ENCODE results near the gene LATS1.
A peak's percentile ranks its signal among the peaks of the same experiment; 100 is the strongest.

Gene LATS1

DNA sequence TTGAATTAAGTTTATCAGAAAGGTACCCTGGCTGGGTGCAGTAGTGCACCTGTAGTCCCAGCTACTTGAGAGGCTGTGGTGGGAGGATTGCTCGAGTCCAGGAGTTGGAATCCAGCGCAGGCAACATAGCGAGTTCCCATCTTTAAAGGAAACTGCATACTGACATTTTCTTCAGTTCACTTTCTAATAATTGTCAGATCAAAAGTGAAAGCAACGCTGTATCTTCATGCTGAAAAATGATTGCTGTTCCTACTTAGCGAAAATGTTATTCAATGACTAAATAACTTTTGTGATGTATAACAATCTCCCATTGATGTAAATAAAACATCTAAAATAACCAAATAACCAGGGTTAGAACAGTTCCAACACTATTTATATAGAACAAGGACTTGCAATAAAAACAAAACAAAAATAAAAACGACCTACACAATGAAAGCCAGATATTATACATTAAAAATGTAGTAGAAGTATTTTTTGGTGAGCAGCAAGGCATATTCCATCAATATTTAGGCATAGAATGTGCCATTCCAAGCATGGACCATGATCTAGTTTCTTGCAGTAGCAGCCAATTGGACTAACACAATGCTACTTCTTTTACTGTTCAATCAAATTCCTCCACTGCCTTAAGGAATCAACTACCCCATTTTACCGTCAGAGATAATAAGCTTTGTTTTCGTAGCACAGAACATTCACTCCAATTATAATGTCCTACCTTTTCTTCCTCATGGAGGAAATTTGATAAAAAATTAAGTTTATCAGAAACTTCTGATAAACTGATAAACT is 1.5 kb downstream of the LATS1 start:
- Histone ChIP-seq H3K4me3 (ENCODE audit: low read length) (peak overlapping the region; percentile 100), H3K27me3 (ENCODE audit: low read depth, low read length) (no peaks in the 10 kb centered on the region), H3K36me3 (replicated peaks; ENCODE audit: low read depth, low read length) (peaks cover 3% of the 10 kb centered on the region), H3K9me3 (ENCODE audit: insufficient read depth, low read length) (no peaks in the 10 kb centered on the region), H3K4me2 (ENCODE audit: low read length) (peak overlapping the region; percentile 90), H3K79me2 (ENCODE audit: low read length) (peaks cover 72% of the 10 kb centered on the region), H2AFZ (ENCODE audit: low read depth, low read length) (no peak overlapping the region), H4K20me1 (ENCODE audit: insufficient read depth, low read length) (peaks cover 26% of the 10 kb centered on the region), H3K9ac (ENCODE audit: low read length) (peak overlapping the region; percentile 98), H3K27ac (ENCODE audit: low read length) (peak overlapping the region; percentile 1; the same call in 1 of the 2 replicates), H3K4me1 (ENCODE audit: low read length) (peaks cover 12% of the 10 kb centered on the region)
- TF ChIP-seq, protein P1, sequence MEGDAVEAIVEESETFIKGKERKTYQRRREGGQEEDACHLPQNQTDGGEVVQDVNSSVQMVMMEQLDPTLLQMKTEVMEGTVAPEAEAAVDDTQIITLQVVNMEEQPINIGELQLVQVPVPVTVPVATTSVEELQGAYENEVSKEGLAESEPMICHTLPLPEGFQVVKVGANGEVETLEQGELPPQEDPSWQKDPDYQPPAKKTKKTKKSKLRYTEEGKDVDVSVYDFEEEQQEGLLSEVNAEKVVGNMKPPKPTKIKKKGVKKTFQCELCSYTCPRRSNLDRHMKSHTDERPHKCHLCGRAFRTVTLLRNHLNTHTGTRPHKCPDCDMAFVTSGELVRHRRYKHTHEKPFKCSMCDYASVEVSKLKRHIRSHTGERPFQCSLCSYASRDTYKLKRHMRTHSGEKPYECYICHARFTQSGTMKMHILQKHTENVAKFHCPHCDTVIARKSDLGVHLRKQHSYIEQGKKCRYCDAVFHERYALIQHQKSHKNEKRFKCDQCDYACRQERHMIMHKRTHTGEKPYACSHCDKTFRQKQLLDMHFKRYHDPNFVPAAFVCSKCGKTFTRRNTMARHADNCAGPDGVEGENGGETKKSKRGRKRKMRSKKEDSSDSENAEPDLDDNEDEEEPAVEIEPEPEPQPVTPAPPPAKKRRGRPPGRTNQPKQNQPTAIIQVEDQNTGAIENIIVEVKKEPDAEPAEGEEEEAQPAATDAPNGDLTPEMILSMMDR (IDR thresholded peaks at IDR 0.05; ENCODE audit: low read depth, low read length) = no peak
- TF ChIP-seq EZH2phosphoT487 (IDR thresholded peaks at IDR 0.05; ENCODE audit: low read depth) = no peak

DNA sequence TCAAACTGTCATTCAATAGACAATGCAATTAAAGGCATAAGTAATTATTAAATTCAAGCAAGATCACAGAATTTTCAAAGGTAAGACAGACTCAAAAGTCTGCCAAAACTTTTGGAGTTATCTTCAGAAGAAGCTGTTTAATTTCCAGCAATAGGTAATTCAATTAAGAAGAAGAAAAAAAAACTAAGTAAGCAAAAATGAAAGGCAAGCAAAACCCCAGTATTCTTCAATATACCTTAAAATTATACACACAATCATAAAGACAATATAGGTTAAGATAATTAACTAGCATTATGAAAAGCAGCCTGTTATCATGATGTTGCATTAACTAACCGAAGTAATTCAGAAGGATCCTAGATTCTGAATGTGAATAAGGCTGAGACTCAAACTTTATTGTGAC is 3.5 kb downstream of the LATS1 start:
- Histone ChIP-seq H3K9me3 (ENCODE audit: insufficient read depth, low read length) (no peaks in the 10 kb centered on the region), H3K4me1 (ENCODE audit: low read length) (peaks cover 12% of the 10 kb centered on the region), H3K9ac (ENCODE audit: low read length) (no peak overlapping the region), H3K36me3 (replicated peaks; ENCODE audit: low read depth, low read length) (peaks cover 3% of the 10 kb centered on the region), H3K4me2 (ENCODE audit: low read length) (no peak overlapping the region), H4K20me1 (ENCODE audit: insufficient read depth, low read length) (peaks cover 37% of the 10 kb centered on the region), H3K4me3 (ENCODE audit: low read length) (no peak overlapping the region), H3K27ac (ENCODE audit: low read length) (no peak overlapping the region), H3K27me3 (ENCODE audit: low read depth, low read length) (no peaks in the 10 kb centered on the region), H3K79me2 (ENCODE audit: low read length) (peaks cover 90% of the 10 kb centered on the region), H2AFZ (ENCODE audit: low read depth, low read length) (no peak overlapping the region)
- TF ChIP-seq EZH2phosphoT487 (IDR thresholded peaks at IDR 0.05; ENCODE audit: low read depth) = no peak
- TF ChIP-seq, protein P1 (IDR thresholded peaks at IDR 0.05; ENCODE audit: low read depth, low read length) = no peak

DNA sequence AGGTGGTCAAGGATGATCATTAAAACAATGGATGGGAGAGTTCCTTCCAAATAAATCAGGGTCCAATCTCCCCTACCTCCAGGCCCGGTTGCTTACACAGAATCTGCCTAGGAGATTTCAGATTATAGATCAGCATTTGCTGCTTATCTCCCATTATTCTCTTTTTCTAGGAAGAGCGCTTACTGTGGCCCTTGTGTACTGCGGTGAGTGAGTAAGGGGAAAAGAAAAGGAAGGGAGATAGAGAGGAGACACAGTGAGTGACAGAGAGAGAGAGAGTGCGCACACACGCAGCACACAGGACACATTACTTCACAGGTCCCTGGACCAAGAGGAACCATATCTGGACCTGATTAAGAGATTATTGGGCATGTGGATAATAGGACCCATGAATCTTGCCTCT is 6.2 kb downstream of the LATS1 start:
- H2AFZ ChIP-seq (ENCODE audit: low read depth, low read length) = no peak overlapping the region
- H3K36me3 ChIP-seq (replicated peaks; ENCODE audit: low read depth, low read length) = peaks cover 3% of the 10 kb centered on the region
- no peaks in the 10 kb centered on the region for H3K27me3 ChIP-seq (ENCODE audit: low read depth, low read length)
- no peak overlapping the region for H3K4me2 ChIP-seq (ENCODE audit: low read length)
- peaks cover 27% of the 10 kb centered on the region for H3K4me1 ChIP-seq (ENCODE audit: low read length)
- H3K79me2 ChIP-seq (ENCODE audit: low read length) = peaks cover 96% of the 10 kb centered on the region
- H3K4me3 ChIP-seq (ENCODE audit: low read length) = no peak overlapping the region
- peaks cover 54% of the 10 kb centered on the region for H4K20me1 ChIP-seq (ENCODE audit: insufficient read depth, low read length)
- H3K27ac ChIP-seq (ENCODE audit: low read length) = no peak overlapping the region
- no peak overlapping the region for H3K9ac ChIP-seq (ENCODE audit: low read length)
- no peaks in the 10 kb centered on the region for H3K9me3 ChIP-seq (ENCODE audit: insufficient read depth, low read length)
- TF ChIP-seq EZH2phosphoT487 (IDR thresholded peaks at IDR 0.05; ENCODE audit: low read depth) = no peak
- TF ChIP-seq, protein P1 (IDR thresholded peaks at IDR 0.05; ENCODE audit: low read depth, low read length) = no peak

DNA sequence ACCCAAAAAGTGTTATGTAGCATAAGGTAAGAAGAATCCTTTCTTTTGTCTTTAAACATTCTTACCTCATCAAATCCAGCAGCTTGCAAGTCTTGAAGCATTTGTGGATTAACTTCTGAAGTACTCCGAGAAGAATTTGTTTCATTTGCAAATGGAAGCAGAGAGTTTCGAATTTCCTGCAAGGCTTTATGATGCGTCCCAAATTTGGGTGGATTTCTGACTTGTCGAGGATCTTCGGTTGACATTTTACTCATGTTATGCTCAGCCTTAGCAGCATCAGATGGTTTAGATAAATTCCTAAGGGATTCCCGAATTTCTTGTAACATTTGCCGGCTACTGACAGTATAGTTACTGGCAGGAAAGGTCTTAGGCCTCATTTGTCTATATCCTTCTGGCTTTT is 16.2 kb downstream of the LATS1 start:
- Histone ChIP-seq H3K4me3 (ENCODE audit: low read length) (no peak overlapping the region), H4K20me1 (ENCODE audit: insufficient read depth, low read length) (peaks cover 17% of the 10 kb centered on the region; the same call in 1 of the 2 replicates), H3K27ac (ENCODE audit: low read length) (no peak overlapping the region), H3K27me3 (ENCODE audit: low read depth, low read length) (no peaks in the 10 kb centered on the region), H3K4me2 (ENCODE audit: low read length) (no peak overlapping the region), H3K9ac (ENCODE audit: low read length) (no peak overlapping the region), H2AFZ (ENCODE audit: low read depth, low read length) (no peak overlapping the region), H3K9me3 (ENCODE audit: insufficient read depth, low read length) (no peaks in the 10 kb centered on the region), H3K36me3 (replicated peaks; ENCODE audit: low read depth, low read length) (peaks cover 4% of the 10 kb centered on the region), H3K79me2 (ENCODE audit: low read length) (peaks cover 95% of the 10 kb centered on the region), H3K4me1 (ENCODE audit: low read length) (no peaks in the 10 kb centered on the region)
- TF ChIP-seq, protein P1 (IDR thresholded peaks at IDR 0.05; ENCODE audit: low read depth, low read length) = no peak
- no peak for TF ChIP-seq EZH2phosphoT487 (IDR thresholded peaks at IDR 0.05; ENCODE audit: low read depth)

Measured in OCI-LY3 (cell line).